ENCODE measurements around the gene MNAT1.

Gene MNAT1

DNA sequence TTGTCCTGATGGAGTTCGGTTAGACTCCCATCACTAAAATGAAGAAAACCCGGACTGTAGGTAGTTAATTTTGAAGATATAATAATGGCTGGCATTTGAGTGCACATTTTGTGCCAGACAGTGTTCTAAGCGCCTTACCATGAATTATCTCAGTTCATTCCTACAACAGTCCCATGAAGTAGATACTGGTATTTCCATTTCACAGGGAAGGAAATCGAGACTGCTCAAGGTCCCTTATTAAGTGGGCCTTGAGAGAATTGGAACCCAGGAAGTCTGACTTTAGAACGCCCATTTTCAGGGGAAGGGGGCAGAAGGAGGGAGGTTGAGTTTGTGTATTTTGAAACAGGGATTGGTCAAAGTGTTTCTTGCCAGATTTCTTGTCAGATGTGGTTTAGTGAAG is 855 bp downstream of the MNAT1 start:
- TF ChIP-seq, protein P1, sequence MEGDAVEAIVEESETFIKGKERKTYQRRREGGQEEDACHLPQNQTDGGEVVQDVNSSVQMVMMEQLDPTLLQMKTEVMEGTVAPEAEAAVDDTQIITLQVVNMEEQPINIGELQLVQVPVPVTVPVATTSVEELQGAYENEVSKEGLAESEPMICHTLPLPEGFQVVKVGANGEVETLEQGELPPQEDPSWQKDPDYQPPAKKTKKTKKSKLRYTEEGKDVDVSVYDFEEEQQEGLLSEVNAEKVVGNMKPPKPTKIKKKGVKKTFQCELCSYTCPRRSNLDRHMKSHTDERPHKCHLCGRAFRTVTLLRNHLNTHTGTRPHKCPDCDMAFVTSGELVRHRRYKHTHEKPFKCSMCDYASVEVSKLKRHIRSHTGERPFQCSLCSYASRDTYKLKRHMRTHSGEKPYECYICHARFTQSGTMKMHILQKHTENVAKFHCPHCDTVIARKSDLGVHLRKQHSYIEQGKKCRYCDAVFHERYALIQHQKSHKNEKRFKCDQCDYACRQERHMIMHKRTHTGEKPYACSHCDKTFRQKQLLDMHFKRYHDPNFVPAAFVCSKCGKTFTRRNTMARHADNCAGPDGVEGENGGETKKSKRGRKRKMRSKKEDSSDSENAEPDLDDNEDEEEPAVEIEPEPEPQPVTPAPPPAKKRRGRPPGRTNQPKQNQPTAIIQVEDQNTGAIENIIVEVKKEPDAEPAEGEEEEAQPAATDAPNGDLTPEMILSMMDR (conservative IDR thresholded peaks at IDR 0.05; ENCODE audit: low read depth): no peak
- POLR2A ChIA-PET (ENCODE audit: low non-redundant PET): no interaction called here
- CTCF ChIA-PET: no interaction called here
- H3K27ac ChIP-seq: no peak overlapping the region
- no peak for DNase-seq (ENCODE audit: low spot score)

DNA sequence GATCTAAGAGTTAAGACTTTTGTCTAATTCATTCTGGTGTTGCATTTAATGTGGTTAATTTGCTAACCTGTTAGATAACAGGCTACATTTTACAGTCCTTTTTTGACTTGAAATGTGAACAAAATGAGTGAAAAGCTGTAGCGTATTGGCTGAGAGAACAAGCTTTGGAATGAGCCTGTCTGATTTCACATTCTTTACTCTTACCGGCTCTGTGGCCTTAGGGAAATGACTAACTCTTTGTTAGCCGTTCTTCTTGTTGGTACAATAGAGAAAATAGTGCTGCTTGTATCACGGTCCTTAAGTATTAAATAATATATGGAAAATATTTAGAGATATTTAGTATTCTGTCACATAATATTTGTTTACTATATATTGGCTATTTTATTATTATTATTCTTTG is 1.9 kb downstream of the MNAT1 start:
- TF ChIP-seq, protein P1 (conservative IDR thresholded peaks at IDR 0.05; ENCODE audit: low read depth): no peak
- no peak for DNase-seq (ENCODE audit: low spot score)
- CTCF ChIA-PET: interaction anchor here (0.6 kb wide), 1 partner anchor 59 kb away, joined by 3 read pairs; no protein-coding TSS in a partner anchor
- POLR2A ChIA-PET (ENCODE audit: low non-redundant PET): interaction anchor here (0.6 kb wide), 1 partner anchor 11 kb away, joined by 3 read pairs; no protein-coding TSS in a partner anchor
- H3K27ac ChIP-seq: no peak overlapping the region

DNA sequence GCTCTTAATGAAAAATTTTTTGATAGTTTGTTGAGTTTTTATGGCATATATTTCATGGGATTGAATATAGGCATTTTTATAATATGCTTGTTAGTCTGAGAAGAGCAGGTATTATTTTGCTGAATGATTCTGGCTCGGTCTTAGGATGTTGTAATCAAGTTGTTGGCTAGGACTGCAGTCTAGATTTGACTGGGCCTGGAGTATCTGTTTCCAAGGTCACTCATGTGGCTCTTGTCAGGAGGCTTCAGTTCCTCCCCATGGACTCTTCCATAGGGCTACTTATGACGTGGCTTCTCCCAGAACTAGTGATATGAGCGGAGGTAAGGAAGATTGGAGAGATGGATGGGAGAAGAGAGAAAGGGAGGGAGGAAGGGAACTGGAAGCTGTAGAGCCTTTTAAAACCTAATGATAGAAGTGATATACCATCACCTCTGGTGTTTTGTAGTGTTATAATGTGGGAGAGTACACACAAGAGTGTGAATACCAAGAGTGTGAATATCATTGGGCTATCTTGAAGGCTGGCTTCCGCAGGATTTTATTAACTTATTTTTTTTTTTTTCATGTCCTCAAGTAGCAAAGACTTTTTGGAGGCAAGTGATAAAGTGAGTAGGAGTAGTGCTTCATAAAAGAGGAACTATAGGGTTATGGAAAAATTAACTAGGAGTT is 4.4 kb downstream of the MNAT1 start:
- CTCF ChIA-PET: no interaction called here
- H3K27ac ChIP-seq: no peak overlapping the region
- POLR2A ChIA-PET (ENCODE audit: low non-redundant PET): no interaction called here
- TF ChIP-seq, protein P1 (conservative IDR thresholded peaks at IDR 0.05; ENCODE audit: low read depth): no peak
- no peak for DNase-seq (ENCODE audit: low spot score)

DNA sequence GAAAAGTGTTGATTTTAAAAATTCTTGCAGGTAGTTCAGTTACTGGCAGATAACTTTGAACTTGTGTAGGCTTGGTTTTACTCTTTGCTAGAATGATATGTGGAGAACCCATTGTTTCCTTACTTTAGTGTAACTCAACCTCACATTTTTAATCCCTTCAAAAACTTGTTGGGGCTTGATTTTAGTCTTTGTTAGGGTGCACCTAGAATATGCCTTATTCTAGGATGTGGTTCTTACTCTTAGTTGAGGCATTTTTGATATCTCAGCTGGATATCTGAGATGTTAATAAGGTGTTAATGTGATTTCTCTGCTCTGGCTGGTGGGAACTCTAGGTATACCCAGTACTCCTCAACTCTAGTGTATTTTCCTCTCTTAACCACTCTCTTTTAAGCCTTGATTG is 10.0 kb downstream of the MNAT1 start:
- POLR2A ChIA-PET (ENCODE audit: low non-redundant PET): no interaction called here
- CTCF ChIA-PET: no interaction called here
- H3K27ac ChIP-seq: no peak overlapping the region
- TF ChIP-seq, protein P1 (conservative IDR thresholded peaks at IDR 0.05; ENCODE audit: low read depth): no peak
- DNase-seq (ENCODE audit: low spot score): no peak

DNA sequence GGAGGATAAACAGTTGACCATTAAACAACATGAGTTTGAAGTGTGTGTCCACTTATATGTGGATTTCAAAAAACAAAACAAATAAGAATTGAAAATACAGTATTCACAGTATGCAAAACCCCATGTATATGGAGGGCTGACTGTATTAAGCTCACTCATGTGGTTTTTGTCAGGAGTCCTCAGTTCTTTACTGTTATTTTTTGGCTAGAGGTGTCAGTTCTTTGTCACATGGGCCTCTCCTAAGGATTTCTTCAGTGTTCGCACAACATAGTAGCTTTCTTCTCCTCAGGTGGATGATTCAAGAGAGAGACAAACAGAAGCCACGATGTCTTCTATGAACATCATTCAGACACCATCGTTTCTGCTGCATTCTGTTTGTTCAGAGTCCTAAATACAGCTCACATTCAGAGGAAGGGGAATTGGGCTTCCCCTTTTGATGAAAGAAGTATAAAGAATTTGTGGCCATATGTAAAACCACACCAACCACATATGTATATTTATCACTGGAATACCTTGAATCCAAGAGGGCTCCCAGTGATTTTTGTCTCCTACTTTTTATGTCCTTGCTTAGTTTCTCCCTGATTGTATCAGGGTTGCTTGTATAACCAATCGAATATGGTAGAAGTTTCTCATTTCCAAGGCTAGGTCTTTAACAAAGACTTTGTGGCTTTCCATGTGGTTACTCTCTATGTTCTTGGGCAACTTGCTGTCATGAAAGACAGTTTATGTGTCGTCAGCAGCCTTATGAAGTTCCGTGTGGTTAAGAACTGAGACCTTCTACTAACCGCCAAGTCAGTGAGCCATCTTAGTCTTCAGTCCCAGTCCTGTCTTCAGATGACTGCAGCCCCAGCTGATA is 18.9 kb downstream of the MNAT1 start:
- no peak overlapping the region for H3K27ac ChIP-seq

DNA sequence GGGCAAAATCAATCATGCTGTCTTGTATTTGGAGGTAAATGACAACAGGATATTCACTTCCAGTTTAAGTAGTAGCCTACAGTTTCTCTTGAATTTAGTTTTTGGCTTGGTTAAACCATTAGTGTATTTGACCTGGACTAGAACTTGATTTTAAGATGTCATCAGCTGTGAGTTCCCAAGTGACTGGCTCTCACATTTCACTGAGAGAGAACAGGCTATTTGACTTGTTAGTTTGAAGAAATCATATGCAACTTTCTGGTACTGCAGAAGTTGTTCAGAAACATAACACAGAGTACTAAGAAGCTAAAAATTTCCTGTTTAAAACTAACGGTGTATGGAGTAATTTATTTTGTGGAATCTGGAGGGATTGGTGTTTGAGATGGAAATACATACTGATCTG is 22.3 kb downstream of the MNAT1 start:
- TF ChIP-seq, protein P1 (conservative IDR thresholded peaks at IDR 0.05; ENCODE audit: low read depth): no peak

More for the DNA sequence above, 18.9 kb downstream of the MNAT1 start:
- ChIA-PET POLR2A (ENCODE audit: low non-redundant PET) (no interaction called here), CTCF (interaction anchor here (0.6 kb wide), 1 partner anchor 532 kb away, joined by 3 read pairs; no protein-coding TSS in a partner anchor)
- TF ChIP-seq, protein P1 (conservative IDR thresholded peaks at IDR 0.05; ENCODE audit: low read depth): no peak
- DNase-seq (ENCODE audit: low spot score): no peak

More for the DNA sequence above, 22.3 kb downstream of the MNAT1 start:
- H3K27ac ChIP-seq: no peak overlapping the region
- POLR2A ChIA-PET (ENCODE audit: low non-redundant PET): no interaction called here
- CTCF ChIA-PET: no interaction called here
- DNase-seq (ENCODE audit: low spot score): no peak

Measured in RWPE1 (cell line).